Cerebellar nuclear complex (tissue), 1 donor: Measurements from ENCODE around the gene C12orf43.
A peak's percentile ranks its signal among the peaks of the same experiment; 100 is the strongest.
"Not testable (repeated sequence)": the region's sequence is repeated elsewhere in the genome, so short reads cannot be mapped to it uniquely, and the experiment has no call there.

Source experiments
- DNase-seq, 2 experiments: peaks; one replicate each; lab custom pipeline; 2025; lab: John Stamatoyannopoulos, UW

C12orf43 gene

DNA sequence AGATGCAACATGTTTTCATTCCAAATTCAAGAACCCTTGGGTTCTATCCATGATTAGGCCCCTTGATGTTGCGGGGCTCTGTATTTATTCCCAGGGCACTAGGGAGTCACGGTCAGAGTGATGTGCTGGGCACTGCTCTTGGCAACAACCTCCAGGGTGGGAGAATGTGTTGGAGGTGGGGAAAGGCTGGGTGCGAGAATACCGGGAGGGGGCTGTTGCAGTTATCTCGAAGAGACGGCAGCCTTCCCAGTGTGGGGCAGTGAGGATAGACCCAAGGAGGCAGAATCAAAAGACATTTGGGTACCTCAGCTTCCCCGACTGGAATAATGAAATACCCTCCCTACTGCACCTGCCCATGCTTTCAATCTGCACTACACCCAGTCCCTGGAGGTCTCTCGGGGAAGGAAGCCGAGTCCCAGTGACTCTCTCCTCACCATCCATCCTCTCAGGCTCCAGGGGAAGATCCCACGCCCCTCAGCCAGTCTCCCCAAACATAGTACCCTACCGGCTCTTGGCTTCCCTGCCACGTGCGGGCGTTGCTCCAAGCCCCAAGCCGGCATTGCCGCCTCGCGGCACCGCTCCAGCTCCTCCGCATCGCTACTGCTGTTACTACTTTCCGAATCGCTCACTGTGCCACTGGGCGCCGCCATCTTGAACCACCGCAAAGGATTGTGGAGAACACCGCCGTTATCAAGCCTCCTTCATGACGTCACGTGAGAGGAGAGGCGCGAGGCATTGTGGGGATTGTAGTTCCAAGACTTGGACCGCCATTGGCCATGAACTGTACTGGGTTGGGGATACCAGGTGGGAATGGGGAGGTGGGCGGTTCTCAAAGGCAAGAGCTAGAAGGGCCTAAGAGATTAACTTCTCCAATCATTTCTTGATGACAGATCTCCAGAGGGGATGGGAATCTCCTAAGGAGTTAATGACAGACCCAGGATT lies at the start of gene C12orf43:
Gene C12orf43 (minus strand): TSS at position 663 of the 942 bp plus-strand sequence. CDS start 13 bp downstream, at position 650.
- peak; percentile 21 to 73 for DNase-seq

GRCh38 chr12:121065345-121065744 lies 49.1 kb upstream of the C12orf43 start:
- DNase-seq = no peak

GRCh38 chr12:121064586-121064985 lies 48.3 kb upstream of the C12orf43 start:
- not testable (repeated sequence) for DNase-seq

DNA sequence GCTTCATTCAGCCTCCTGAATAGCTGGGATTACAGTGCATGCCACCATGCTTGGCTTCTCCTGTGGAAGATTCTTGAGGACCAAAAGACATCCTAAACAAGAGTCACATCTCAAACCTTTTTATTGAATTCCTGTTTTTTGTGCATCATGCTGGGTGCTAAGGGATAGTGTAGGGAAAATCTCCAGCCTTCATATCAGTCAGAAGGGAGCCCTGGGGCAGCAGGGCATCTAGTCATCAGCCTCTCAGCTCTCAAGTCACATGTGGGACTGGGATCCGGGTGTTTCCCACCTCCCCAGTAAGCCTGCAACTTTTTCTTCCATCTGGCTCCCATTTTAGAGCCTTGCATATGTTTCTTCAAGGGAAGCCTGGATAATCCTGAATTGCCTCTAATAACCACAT lies 47.8 kb upstream of the C12orf43 start:
- no peak for DNase-seq

GRCh38 chr12:121062391-121063045 lies 46.2 kb upstream of the C12orf43 start:
- DNase-seq = no peak

DNA sequence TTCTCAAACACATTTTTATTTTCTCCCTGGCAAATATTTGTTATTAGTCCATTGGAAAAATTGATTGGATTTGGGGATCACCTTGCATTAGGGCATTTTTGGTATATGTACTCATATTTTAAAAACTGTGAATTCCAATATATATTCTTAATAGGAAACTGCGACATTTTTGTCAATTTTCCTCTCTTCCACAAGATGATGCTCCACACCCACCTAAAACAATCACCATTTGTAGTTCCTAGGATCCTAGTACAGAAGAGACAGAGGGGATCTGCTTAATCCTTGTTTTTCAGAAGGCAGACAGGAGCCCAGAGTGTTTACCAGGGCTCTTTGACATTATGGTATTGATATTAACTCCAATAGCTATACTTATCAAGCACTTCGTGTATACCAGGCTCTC lies 45.5 kb upstream of the C12orf43 start:
- DNase-seq = peak in 1 of 2 experiments; percentile 54

GRCh38 chr12:121060149-121061001 lies 44.1 kb upstream of the C12orf43 start:
- DNase-seq = no peak

GRCh38 chr12:121059031-121059898 lies 43.0 kb upstream of the C12orf43 start:
- DNase-seq = no peak

DNA sequence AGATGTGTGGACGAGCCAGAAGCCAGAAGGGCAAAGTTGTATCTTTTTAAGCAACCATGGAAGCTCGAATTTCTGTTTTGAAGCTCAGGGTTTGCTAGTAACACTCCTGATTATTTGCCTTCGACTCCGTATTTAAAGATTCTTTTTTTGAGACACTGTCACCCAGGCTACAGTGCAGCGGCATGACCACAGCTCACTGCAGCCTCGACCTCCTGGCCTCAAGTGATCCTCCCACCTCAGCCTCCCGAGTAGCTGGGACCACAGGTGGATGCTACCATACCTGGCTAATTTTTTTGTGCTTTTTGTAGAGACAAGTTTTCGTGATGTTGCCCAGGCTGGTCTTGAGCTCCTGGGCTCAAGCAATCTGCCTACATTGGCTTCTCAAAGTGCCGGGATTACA lies 41.5 kb upstream of the C12orf43 start:
- DNase-seq = no peak

DNA sequence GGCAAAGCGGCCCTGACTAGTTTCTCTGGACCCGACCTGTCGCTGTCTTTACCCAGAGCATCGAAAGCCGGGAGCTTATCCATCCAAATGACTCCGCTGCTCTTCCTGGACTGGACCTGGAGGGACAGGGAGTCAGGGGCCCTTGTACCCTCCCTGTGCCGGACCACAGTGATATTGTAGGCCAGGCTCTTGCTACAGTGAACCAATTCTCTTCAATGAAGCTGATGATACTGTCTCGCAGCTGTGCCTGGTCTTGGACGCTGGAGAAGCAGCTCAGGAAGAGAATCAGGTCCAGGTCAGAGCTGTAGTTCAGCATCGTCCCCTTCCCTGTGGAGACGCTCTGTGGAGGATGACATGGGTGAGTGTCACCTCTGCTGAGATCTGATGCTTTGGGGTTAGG lies 37.4 kb upstream of the C12orf43 start:
- no peak for DNase-seq

DNA sequence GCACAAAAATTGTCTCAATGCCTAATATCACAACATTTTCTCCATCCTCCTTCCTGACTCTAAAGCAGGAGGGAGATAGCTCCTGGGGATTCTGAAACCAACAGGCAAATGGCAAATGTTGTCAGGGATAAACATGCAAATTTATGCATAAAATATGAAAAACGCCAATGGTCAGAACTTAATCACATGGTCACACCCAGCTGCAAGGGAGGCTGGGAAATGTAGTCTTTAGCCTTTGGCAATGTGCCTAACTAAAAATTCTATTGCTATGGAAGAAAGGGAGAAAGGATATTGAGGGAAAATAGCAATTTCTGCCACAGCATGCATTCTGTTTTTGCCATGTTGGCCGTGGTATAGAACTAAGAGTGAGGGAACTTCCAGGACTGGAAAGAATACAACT lies 34.4 kb upstream of the C12orf43 start:
- DNase-seq = no peak

DNA sequence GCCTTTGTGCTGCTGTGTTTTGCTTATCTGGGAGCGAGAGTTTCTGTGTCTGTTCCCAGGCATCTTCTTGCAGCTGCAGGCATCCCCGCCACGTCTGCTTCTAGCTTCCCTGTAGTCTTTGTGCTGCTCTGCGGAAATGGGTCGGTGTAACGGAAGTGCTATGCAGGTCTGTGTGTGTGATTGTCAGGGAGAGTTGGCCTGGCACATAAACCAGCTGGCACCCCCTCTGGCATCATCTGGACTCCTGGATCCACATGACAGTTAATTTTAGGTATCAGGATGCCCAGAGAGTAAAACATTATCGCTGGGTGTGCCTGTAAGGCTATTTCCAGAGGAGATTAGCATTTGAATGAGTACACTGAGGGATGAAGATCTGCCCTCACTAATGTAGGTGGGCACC lies 32.2 kb upstream of the C12orf43 start:
- DNase-seq = no peak

GRCh38 chr12:121047400-121047799 lies 31.1 kb upstream of the C12orf43 start:
- DNase-seq = not testable (repeated sequence)

DNA sequence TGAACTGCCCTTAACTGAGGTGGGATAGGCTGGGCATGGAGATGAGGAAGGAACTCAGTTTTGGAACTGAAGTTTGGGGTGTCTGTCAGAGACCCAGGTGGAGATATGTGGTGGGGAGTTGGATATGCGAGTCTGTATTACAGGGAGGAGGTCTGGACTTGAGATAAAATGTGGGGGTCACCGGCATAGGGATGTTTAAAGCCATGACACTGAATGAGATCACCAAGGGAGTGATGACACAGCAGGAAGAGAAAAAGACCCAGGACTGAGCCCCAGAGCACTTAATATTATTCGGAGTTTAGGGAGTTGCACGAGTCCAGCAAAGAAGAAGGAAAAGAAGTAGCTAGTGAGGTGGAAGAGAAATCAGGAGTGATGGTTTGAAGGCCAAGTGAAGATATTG lies 26.8 kb upstream of the C12orf43 start:
- no peak for DNase-seq

GRCh38 chr12:121038861-121039668 lies 22.8 kb upstream of the C12orf43 start, which contains the start of gene OASL:
Gene OASL, minus strand, starts transcription at chr12:121039246. Its CDS starts 275 bp downstream, at chr12:121038971.
- DNase-seq = no peak

GRCh38 chr12:121036810-121037326 lies 20.6 kb upstream of the C12orf43 start:
- DNase-seq = no peak

DNA sequence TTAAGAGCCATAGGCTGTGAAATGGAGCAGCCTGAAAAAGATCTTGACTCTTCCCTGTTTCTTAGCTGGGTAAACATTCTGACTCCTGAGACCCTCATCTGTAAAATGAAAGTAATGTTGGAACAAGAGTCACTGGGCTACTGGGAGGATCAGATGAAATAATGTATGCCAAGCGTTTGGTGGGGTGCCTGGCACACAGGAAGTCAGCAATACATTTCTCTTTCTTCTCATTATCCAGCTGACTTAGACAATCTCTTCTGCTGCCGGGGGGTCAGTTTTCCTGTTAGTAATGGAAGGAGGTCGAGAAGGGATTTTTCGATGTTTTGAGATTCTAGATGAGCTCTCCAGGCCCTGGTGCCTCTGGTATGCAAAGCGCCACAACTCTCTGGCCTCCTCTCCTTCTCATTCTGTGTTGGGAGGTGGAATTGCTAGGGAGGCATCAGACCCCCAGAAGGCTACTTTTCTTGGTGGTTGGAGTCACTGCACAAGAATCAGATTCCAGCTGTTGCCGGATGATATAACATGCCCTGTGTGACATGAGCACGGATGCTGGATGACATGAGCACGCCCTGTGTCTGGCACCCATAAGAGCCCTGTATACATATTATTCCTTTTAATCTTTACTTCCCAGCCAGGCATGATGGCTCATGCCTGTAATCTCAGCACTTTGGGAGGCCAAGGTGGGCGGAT lies 18.5 kb upstream of the C12orf43 start:
- DNase-seq = no peak

GRCh38 chr12:121033625-121034349 lies 17.5 kb upstream of the C12orf43 start:
- no peak for DNase-seq
